WTC11 (cell line): ENCODE results near the gene HOXD12. TPM values are rescaled to one million over a fixed set of nuclear protein-coding genes. Genes with fewer than 3 reads are reported as not detected.

ENCODE experiments used
- ATAC-seq: fragments of 200-7000 bp; cut with Tn5 transposase; 2 replicates; pipeline ENCODE4 v1.10.0; 2021; ENCODE audit warnings: mild to moderate bottlenecking, moderate library complexity
- CTCF ChIA-PET: fragments of 300-600 bp; sonication (Branson Sonifier 250); formaldehyde crosslinking; loops from one replicate; lab custom pipeline; 2021; ENCODE audit warnings: antibody characterized with exemption; lab: Charles Lee
- POLR2A ChIA-PET: fragments of 350-600 bp; sonication (Branson Sonifier 250); formaldehyde crosslinking; loops from one replicate; lab custom pipeline; 2021; ENCODE audit warnings: antibody characterized with exemption; lab: Charles Lee
- DNase-seq: peaks from one replicate; pipeline ENCODE4 v3.0.0; 2021; ENCODE audit warnings: low spot score
- H3K27ac Mint-ChIP-seq: 2 replicates; pipeline ENCODE4 v1.8.0; 2021; ENCODE audit warnings: mixed read lengths
- H3K27me3 Mint-ChIP-seq: 2 replicates; pipeline ENCODE4 v1.8.0; 2021; ENCODE audit warnings: low read depth, mild to moderate bottlenecking, moderate library complexity, mixed read lengths
- H3K36me3 Mint-ChIP-seq: 2 replicates; pipeline ENCODE4 v1.8.0; 2021; ENCODE audit warnings: mixed read lengths
- H3K4me1 Mint-ChIP-seq: 2 replicates; pipeline ENCODE4 v1.8.0; 2022; ENCODE audit warnings: mixed read lengths
- H3K4me3 Mint-ChIP-seq: 2 replicates; pipeline ENCODE4 v1.8.0; 2021; ENCODE audit warnings: mild to moderate bottlenecking, moderate library complexity, mixed read lengths
- H3K9me3 Mint-ChIP-seq: 2 replicates; pipeline ENCODE4 v1.8.0; 2021; ENCODE audit warnings: mixed read lengths
- NFE2L1 ChIP-seq: sonication (generic); formaldehyde crosslinking; IDR thresholded peaks from 2 replicates; pipeline ENCODE4 v1.8.1; 2023; ENCODE audit warnings: missing genetic modification reagents
- PREB ChIP-seq: sonication (generic); formaldehyde crosslinking; IDR thresholded peaks from 2 replicates; pipeline ENCODE4 v1.8.1; 2022; ENCODE audit warnings: mild to moderate bottlenecking, missing genetic modification reagents, moderate library complexity, borderline replicate concordance
- USF1 ChIP-seq: sonication (generic); formaldehyde crosslinking; IDR thresholded peaks from 2 replicates; pipeline ENCODE4 v1.8.0; 2022; ENCODE audit warnings: mild to moderate bottlenecking, missing genetic modification reagents
- ZBTB21 ChIP-seq: sonication (generic); formaldehyde crosslinking; IDR thresholded peaks from 2 replicates; pipeline ENCODE4 v1.8.1; 2023; ENCODE audit warnings: mild to moderate bottlenecking, missing genetic modification reagents, borderline replicate concordance
- ZBTB43 ChIP-seq: sonication (generic); formaldehyde crosslinking; IDR thresholded peaks from 2 replicates; pipeline ENCODE4 v1.8.1; 2023; ENCODE audit warnings: mild to moderate bottlenecking, missing genetic modification reagents
- ZNF232 ChIP-seq: sonication (generic); formaldehyde crosslinking; IDR thresholded peaks from 2 replicates; pipeline ENCODE4 v1.8.0; 2022; ENCODE audit warnings: mild to moderate bottlenecking, missing genetic modification reagents
- total RNA-seq: library from RNA; stranded (reverse); gene quantifications from 3 replicates; pipeline ENCODE4 v1.2.3, GENCODE V29; 2021
- TF ChIP-seq, protein P1 (sequence below): fragments of 200-600 bp; IDR thresholded peaks from 2 replicates; pipeline ENCODE4 v1.8.0; 2022; ENCODE audit warnings: antibody characterized with exemption
- TF ChIP-seq, protein P2 (sequence below): fragments of 250-450 bp; sonication (Bioruptor Pico); IDR thresholded peaks from 2 replicates; pipeline ENCODE4 v1.8.0; 2021; ENCODE audit warnings: mild to moderate bottlenecking
- TF ChIP-seq, protein P3 (sequence below): sonication (generic); formaldehyde crosslinking; IDR thresholded peaks from 2 replicates; pipeline ENCODE4 v1.8.1; 2023; ENCODE audit warnings: mild to moderate bottlenecking, missing genetic modification reagents

Gene HOXD12
- total RNA-seq, 1 experiment from 2014 or later = 0.17 TPM

DNA sequence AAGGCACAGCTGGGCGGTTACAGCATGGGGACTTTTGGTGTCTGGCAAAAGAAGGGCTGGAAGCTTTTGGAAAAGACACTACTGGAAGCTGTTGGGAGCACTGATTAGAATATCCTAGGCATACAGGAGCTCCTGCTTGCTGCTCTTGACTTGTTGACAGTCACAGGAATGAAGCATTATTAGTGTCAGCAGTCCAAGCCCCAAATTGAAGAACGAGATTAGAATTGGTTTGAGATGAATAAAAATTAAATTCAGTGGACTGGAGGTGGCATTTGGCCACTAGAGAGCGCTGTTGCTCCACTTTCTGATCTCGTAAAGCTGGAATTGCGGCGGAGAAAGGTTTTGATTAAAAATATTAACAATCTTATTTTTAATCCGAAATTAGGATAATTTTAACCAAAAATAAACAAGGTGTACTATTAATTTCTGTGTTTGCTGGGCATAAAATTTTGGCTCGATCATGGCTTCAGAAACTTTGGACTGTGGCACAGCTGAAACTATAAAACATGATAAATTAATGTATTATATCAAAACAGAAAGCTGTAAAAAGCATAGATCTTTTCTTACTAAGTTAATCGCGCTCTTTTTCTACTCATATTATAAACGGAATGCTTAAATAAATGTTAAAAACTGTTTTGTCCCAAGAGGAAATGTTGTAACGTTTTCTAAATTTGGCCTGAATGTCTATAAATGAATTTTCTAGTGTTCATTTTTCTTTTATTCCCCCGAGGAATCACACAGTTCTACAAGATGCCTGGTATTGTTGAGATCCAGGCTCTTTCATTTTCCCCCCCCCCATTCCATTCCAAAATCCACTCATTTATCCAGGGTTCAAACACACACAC is 27.6 kb downstream of the HOXD12 start:
- DNase-seq = peak; percentile 69
- TF ChIP-seq ZBTB21 (CRISPR knock-in tag) (no peak), USF1 (no peak), NFE2L1 (no peak)
- TF ChIP-seq, protein P1, sequence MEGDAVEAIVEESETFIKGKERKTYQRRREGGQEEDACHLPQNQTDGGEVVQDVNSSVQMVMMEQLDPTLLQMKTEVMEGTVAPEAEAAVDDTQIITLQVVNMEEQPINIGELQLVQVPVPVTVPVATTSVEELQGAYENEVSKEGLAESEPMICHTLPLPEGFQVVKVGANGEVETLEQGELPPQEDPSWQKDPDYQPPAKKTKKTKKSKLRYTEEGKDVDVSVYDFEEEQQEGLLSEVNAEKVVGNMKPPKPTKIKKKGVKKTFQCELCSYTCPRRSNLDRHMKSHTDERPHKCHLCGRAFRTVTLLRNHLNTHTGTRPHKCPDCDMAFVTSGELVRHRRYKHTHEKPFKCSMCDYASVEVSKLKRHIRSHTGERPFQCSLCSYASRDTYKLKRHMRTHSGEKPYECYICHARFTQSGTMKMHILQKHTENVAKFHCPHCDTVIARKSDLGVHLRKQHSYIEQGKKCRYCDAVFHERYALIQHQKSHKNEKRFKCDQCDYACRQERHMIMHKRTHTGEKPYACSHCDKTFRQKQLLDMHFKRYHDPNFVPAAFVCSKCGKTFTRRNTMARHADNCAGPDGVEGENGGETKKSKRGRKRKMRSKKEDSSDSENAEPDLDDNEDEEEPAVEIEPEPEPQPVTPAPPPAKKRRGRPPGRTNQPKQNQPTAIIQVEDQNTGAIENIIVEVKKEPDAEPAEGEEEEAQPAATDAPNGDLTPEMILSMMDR = peak; percentile 82
- TF ChIP-seq, protein P2, sequence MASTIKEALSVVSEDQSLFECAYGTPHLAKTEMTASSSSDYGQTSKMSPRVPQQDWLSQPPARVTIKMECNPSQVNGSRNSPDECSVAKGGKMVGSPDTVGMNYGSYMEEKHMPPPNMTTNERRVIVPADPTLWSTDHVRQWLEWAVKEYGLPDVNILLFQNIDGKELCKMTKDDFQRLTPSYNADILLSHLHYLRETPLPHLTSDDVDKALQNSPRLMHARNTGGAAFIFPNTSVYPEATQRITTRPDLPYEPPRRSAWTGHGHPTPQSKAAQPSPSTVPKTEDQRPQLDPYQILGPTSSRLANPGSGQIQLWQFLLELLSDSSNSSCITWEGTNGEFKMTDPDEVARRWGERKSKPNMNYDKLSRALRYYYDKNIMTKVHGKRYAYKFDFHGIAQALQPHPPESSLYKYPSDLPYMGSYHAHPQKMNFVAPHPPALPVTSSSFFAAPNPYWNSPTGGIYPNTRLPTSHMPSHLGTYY = no peak
- Mint-ChIP-seq H3K9me3 (no peaks in the 10 kb centered on the region), H3K27ac (no peak overlapping the region), H3K4me3 (no peak overlapping the region), H3K36me3 (peaks cover 2% of the 10 kb centered on the region; the same call in 1 of the 2 replicates), H3K27me3 (peaks cover 98% of the 10 kb centered on the region), H3K4me1 (peaks cover 23% of the 10 kb centered on the region)
- no peak for ATAC-seq
- ChIA-PET CTCF (interaction anchor here (0.6 to 3.2 kb wide), 17 partner anchors 9 to 1034 kb away, joined by 3 to 21 read pairs (median 4); no protein-coding TSS in a partner anchor), POLR2A (no interaction called here)

GRCh38 chr2:176127774-176128072 is 28.1 kb downstream of the HOXD12 start:
- H3K27ac Mint-ChIP-seq = no peak overlapping the region
- ChIA-PET POLR2A (no interaction called here), CTCF (interaction anchor here (0.7 to 3.2 kb wide), 11 partner anchors 9 to 1034 kb away, joined by 3 to 21 read pairs (median 7); no protein-coding TSS in a partner anchor)
- no peak for TF ChIP-seq ZBTB43 (CRISPR knock-in tag)
- TF ChIP-seq PREB (CRISPR knock-in tag) = no peak
- TF ChIP-seq, protein P3, sequence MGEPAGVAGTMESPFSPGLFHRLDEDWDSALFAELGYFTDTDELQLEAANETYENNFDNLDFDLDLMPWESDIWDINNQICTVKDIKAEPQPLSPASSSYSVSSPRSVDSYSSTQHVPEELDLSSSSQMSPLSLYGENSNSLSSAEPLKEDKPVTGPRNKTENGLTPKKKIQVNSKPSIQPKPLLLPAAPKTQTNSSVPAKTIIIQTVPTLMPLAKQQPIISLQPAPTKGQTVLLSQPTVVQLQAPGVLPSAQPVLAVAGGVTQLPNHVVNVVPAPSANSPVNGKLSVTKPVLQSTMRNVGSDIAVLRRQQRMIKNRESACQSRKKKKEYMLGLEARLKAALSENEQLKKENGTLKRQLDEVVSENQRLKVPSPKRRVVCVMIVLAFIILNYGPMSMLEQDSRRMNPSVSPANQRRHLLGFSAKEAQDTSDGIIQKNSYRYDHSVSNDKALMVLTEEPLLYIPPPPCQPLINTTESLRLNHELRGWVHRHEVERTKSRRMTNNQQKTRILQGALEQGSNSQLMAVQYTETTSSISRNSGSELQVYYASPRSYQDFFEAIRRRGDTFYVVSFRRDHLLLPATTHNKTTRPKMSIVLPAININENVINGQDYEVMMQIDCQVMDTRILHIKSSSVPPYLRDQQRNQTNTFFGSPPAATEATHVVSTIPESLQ (CRISPR knock-in tag) = no peak
- no peak for TF ChIP-seq ZNF232 (CRISPR knock-in tag)
- TF ChIP-seq, protein P1 = no peak
- peaks cover 27% of the 10 kb centered on the region for H3K4me1 Mint-ChIP-seq
- H3K9me3 Mint-ChIP-seq = no peaks in the 10 kb centered on the region
- DNase-seq (no peak), ATAC-seq (no peak)
- H3K4me3 Mint-ChIP-seq = 0 out of 2 replicates have a peak overlapping the region, but pooled peaks have one; percentile 59
- peaks cover 4% of the 10 kb centered on the region; the same call in 1 of the 2 replicates for H3K36me3 Mint-ChIP-seq
- peaks cover 98% of the 10 kb centered on the region for H3K27me3 Mint-ChIP-seq
